IMR-90 (cell line): ENCODE results near the gene AGFG1. TPM values are rescaled to one million over a fixed set of nuclear protein-coding genes. Genes with fewer than 3 reads are reported as not detected.
A peak's percentile ranks its signal among the peaks of the same experiment; 100 is the strongest.
"Not testable (repeated sequence)": the region's sequence is repeated elsewhere in the genome, so short reads cannot be mapped to it uniquely, and the experiment has no call there.

Experiments used
- ATAC-seq: fragments of 200-7000 bp; cut with Tn5 transposase; 2 replicates; pipeline ENCODE4 v1.9.1; 2020; ENCODE audit warnings: low read depth, mild to moderate bottlenecking, moderate library complexity
- BruUV-seq: library from RNA; stranded (reverse); fragments of 400-500 nt; replicated peaks from 2 replicates; lab custom pipeline; 2021; lab: Mats Ljungman, UMichigan
- CTCF ChIA-PET: fragments of 300-600 bp; formaldehyde crosslinking; extraction: SDS; loops from one replicate; lab custom pipeline; 2021; ENCODE audit warnings: antibody characterized with exemption; lab: Yijun Ruan, JAX
- POLR2A ChIA-PET: fragments of 300-600 bp; sonication (Branson Sonifier 250); formaldehyde crosslinking; loops from one replicate; lab custom pipeline; 2022; ENCODE audit warnings: antibody characterized with exemption; ENCODE audit not compliant: unreplicated experiment; lab: Charles Lee
- DNase-seq: peaks from one replicate; pipeline ENCODE4 v3.0.0; 2013
- H2AFZ ChIP-seq: replicated peaks from 2 replicates; pipeline ENCODE3; 2013; ENCODE audit warnings: low read length, mild to moderate bottlenecking; ENCODE audit not compliant: poor library complexity
- H2AK5ac ChIP-seq: 2 replicates; pipeline ENCODE4 v1.6.1; 2013; ENCODE audit warnings: low read depth, low read length, inconsistent platforms
- H2AK9ac ChIP-seq: replicated peaks from 2 replicates; pipeline ENCODE3; 2013; ENCODE audit warnings: mild to moderate bottlenecking, low read depth, low read length, moderate library complexity; ENCODE audit not compliant: poor library complexity
- H2BK120ac ChIP-seq: 2 replicates; pipeline ENCODE4 v1.6.1; 2013; ENCODE audit warnings: low read depth, low read length, inconsistent platforms
- H2BK15ac ChIP-seq: 3 replicates; pipeline ENCODE4 v1.6.1; 2013; ENCODE audit warnings: low read depth, low read length, inconsistent platforms
- H2BK20ac ChIP-seq: 2 replicates; pipeline ENCODE4 v1.6.1; 2013; ENCODE audit warnings: low read depth, mild to moderate bottlenecking, inconsistent platforms, low read length, moderate library complexity
- H2BK5ac ChIP-seq: 2 replicates; pipeline ENCODE4 v1.6.1; 2013; ENCODE audit warnings: mild to moderate bottlenecking, low read depth, low read length, inconsistent platforms; ENCODE audit not compliant: poor library complexity, severe bottlenecking
- H3K14ac ChIP-seq: replicated peaks from 2 replicates; pipeline ENCODE4 v1.6.1; 2013; ENCODE audit warnings: low read depth, low read length, inconsistent platforms
- H3K18ac ChIP-seq: 2 replicates; pipeline ENCODE4 v1.6.1; 2013; ENCODE audit warnings: low read depth, low read length, control low read depth
- H3K23ac ChIP-seq: 2 replicates; pipeline ENCODE4 v1.6.1; 2013; ENCODE audit warnings: low read depth, low read length, inconsistent platforms
- H3K27ac ChIP-seq: 2 replicates; pipeline ENCODE4 v1.5.1; 2013; ENCODE audit warnings: mild to moderate bottlenecking, control low read depth, low read length; ENCODE audit not compliant: insufficient read depth
- H3K27me3 ChIP-seq: 2 replicates; pipeline ENCODE4 v1.6.1; 2013; ENCODE audit warnings: low read length; ENCODE audit not compliant: control insufficient read depth, insufficient read depth
- H3K36me3 ChIP-seq: 2 replicates; pipeline ENCODE4 v1.6.1; 2013; ENCODE audit warnings: low read length, mixed read lengths; ENCODE audit not compliant: control insufficient read depth, insufficient read depth
- H3K4ac ChIP-seq: 2 replicates; pipeline ENCODE4 v1.6.1; 2013; ENCODE audit warnings: low read depth, low read length, inconsistent platforms
- H3K4me1 ChIP-seq: 2 replicates; pipeline ENCODE4 v1.6.1; 2013; ENCODE audit warnings: low read length, mixed read lengths; ENCODE audit not compliant: control insufficient read depth, insufficient read depth
- H3K4me2 ChIP-seq: 2 replicates; pipeline ENCODE4 v1.6.1; 2013; ENCODE audit warnings: low read depth, mild to moderate bottlenecking, control low read depth, low read length, moderate library complexity
- H3K4me3 ChIP-seq: 2 replicates; pipeline ENCODE4 v1.5.1; 2013; ENCODE audit warnings: low read depth, mild to moderate bottlenecking, control low read depth, low read length, moderate library complexity; ENCODE audit not compliant: insufficient read depth
- H3K56ac ChIP-seq: 2 replicates; pipeline ENCODE4 v1.6.1; 2013; ENCODE audit warnings: low read length, inconsistent platforms; ENCODE audit not compliant: insufficient read depth; ENCODE audit errors: extremely low read depth
- H3K79me1 ChIP-seq, 2 experiments: 2 replicates each; pipeline ENCODE4 v1.6.1; 2013; ENCODE audit warnings: low read length in 2 of 2, inconsistent platforms in 1 of 2, low read depth in 1 of 2
- H3K9ac ChIP-seq: 2 replicates; pipeline ENCODE4 v1.6.1; 2013; ENCODE audit warnings: low read depth, low read length, control low read depth
- H3K9me1 ChIP-seq: 2 replicates; pipeline ENCODE4 v1.6.1; 2013; ENCODE audit warnings: low read length, inconsistent platforms; ENCODE audit not compliant: insufficient read depth
- H3K9me3 ChIP-seq: 2 replicates; pipeline ENCODE4 v1.6.1; 2013; ENCODE audit warnings: low read length; ENCODE audit not compliant: control insufficient read depth, insufficient read depth
- H4K20me1 ChIP-seq: 2 replicates; pipeline ENCODE4 v1.6.1; 2013; ENCODE audit warnings: low read length, inconsistent platforms; ENCODE audit not compliant: insufficient read depth
- H4K5ac ChIP-seq: 2 replicates; pipeline ENCODE4 v1.6.1; 2013; ENCODE audit warnings: mild to moderate bottlenecking, low read depth, low read length, control low read depth
- H4K8ac ChIP-seq, 2 experiments: 2 replicates each; pipeline ENCODE4 v1.6.1; 2013; ENCODE audit warnings: low read depth in 2 of 2, low read length in 2 of 2, control low read depth in 1 of 2, inconsistent platforms in 1 of 2
- H4K91ac ChIP-seq: 2 replicates; pipeline ENCODE4 v1.6.1; 2013; ENCODE audit warnings: low read depth, low read length, inconsistent platforms; ENCODE audit not compliant: insufficient read depth
- CEBPB ChIP-seq: IDR thresholded peaks from 2 replicates; pipeline ENCODE4 v1.6.1; 2012; ENCODE audit warnings: low read depth, low read length, improper control_type of control experiment
- CHD1 ChIP-seq: IDR thresholded peaks from 2 replicates; pipeline ENCODE4 v1.6.1; 2012; ENCODE audit warnings: low read depth, low read length, improper control_type of control experiment
- FOS ChIP-seq: fragments of 150-350 bp; IDR thresholded peaks from 2 replicates; pipeline ENCODE4 v1.6.1; 2016; ENCODE audit warnings: low read depth, low read length
- MAFK ChIP-seq: IDR thresholded peaks from 2 replicates; pipeline ENCODE4 v1.6.1; 2012; ENCODE audit warnings: low read depth, low read length, improper control_type of control experiment
- MXI1 ChIP-seq: IDR thresholded peaks from 2 replicates; pipeline ENCODE4 v1.6.1; 2012; ENCODE audit warnings: low read depth, mild to moderate bottlenecking, low read length, moderate library complexity, borderline replicate concordance
- NFE2L2 ChIP-seq: fragments of 150-350 bp; IDR thresholded peaks from 2 replicates; pipeline ENCODE4 v1.6.1; 2016; ENCODE audit warnings: low read depth, mild to moderate bottlenecking, low read length
- USF2 ChIP-seq: fragments of 150-350 bp; IDR thresholded peaks from 2 replicates; pipeline ENCODE4 v1.6.1; 2017; ENCODE audit warnings: mild to moderate bottlenecking, antibody characterized with exemption, low read length, low read depth
- WGBS, 2 experiments: methylation state at CpG; one replicate each; pipeline versions ENCODE4 v1.1.5 to v1.1.7; 2013; ENCODE audit warnings: missing lambda C conversion rate in 2 of 2; ENCODE audit not compliant: insufficient read length in 1 of 2; ENCODE audit errors: extremely low coverage in 2 of 2; 5-methylcytosine and 5-hydroxymethylcytosine counted together
- dilution Hi-C: fragments of 300-500 bp; cut with HindIII; formaldehyde crosslinking; loops from one replicate; pipeline ENCODE4 v1.14.3; 2018; ENCODE audit warnings: low sequenced_read_pairs; ENCODE audit not compliant: unreplicated experiment
- in situ Hi-C: fragments of 300-500 bp; cut with MboI; formaldehyde crosslinking; loops from 3 replicates; pipeline ENCODE4 v1.14.3; 2019; ENCODE audit warnings: low sequenced_read_pairs, inconsistent platforms, mixed read lengths
- intact Hi-C: fragments of 100-400 bp; cut with micrococcal nuclease; formaldehyde crosslinking; loops from 2 replicates; pipeline ENCODE4 v1.10.0; 2022
- polyA plus RNA-seq, 3 experiments: library from polyadenylated mRNA; depleted of rRNA; stranded (reverse); fragments of >200 nt; gene quantifications; 2 replicates each; pipeline ENCODE4 v1.2.3, GENCODE V29; 2012; ENCODE audit warnings: low replicate concordance in 1 of 3
- total RNA-seq: library from RNA; depleted of rRNA; stranded (reverse); fragments of >200 nt; gene quantifications from 2 replicates; pipeline ENCODE4 v1.2.3, GENCODE V29; 2012

Gene AGFG1
- total and polyA plus RNA-seq, 2 of the 4 experiments (the other 2 are of a cell fraction): 58.4 to 126 TPM

GRCh38 chr2:227539465-227539956, 67.6 kb downstream of the AGFG1 start:
- H2BK120ac ChIP-seq: no peak overlapping the region
- no peak for ATAC-seq
- H3K9me3 ChIP-seq: no peaks in the 10 kb centered on the region
- H3K27me3 ChIP-seq: no peaks in the 10 kb centered on the region
- H3K14ac ChIP-seq: no peak overlapping the region
- peaks cover 18% of the 10 kb centered on the region for H3K36me3 ChIP-seq
- H3K4me2 ChIP-seq: no peak overlapping the region
- CTCF ChIA-PET: no interaction called here
- no peak overlapping the region for H3K27ac ChIP-seq
- intact Hi-C loops: no loop called here
- DNase-seq: no peak
- no peak overlapping the region for H3K4me3 ChIP-seq
- no peak overlapping the region for H2AK5ac ChIP-seq
- WGBS, 2 experiments: no CpG with 5 or more reads among the region's 8 CpGs
- no peak overlapping the region for H3K56ac ChIP-seq
- no peak overlapping the region for H2AFZ ChIP-seq
- no peak overlapping the region for H2BK20ac ChIP-seq
- H2BK15ac ChIP-seq: no peak overlapping the region
- no peak overlapping the region for H3K4ac ChIP-seq
- POLR2A ChIA-PET: no interaction called here
- no peaks in the 10 kb centered on the region for H4K20me1 ChIP-seq
- no peak overlapping the region for H3K23ac ChIP-seq
- BruUV-seq: no TSS peak
- H4K5ac ChIP-seq: no peak overlapping the region
- H3K18ac ChIP-seq: no peak overlapping the region
- TF ChIP-seq CHD1: no peak
- TF ChIP-seq FOS: no peak
- no peak for TF ChIP-seq MAFK
- no peak for TF ChIP-seq MXI1
- no peak for TF ChIP-seq NFE2L2
- 0 out of 2 replicates have a peak, but pooled peaks have one; percentile 30 for TF ChIP-seq CEBPB
- no peak for TF ChIP-seq USF2
- no peaks in the 10 kb centered on the region for H3K9me1 ChIP-seq
- H2BK5ac ChIP-seq: no peak overlapping the region
- in situ Hi-C loops: no loop called here
- H3K79me1 ChIP-seq: peaks cover 3 to 6% of the 10 kb centered on the region in 2 experiments; a peak in 3 of 4 replicates
- no peak overlapping the region for H4K91ac ChIP-seq
- H2AK9ac ChIP-seq: no peak overlapping the region
- H3K9ac ChIP-seq: no peak overlapping the region
- dilution Hi-C loops: no loop called here
- no peak overlapping the region for H4K8ac ChIP-seq
- H3K4me1 ChIP-seq: no peaks in the 10 kb centered on the region

GRCh38 chr2:227540352-227540751, 68.4 kb downstream of the AGFG1 start:
- H2AK9ac ChIP-seq, H3K4me2 ChIP-seq, CTCF ChIA-PET, H2BK120ac ChIP-seq, H3K27ac ChIP-seq, in situ Hi-C loops, H4K5ac ChIP-seq, H3K4ac ChIP-seq, H4K8ac ChIP-seq, H3K9me1 ChIP-seq, H2BK20ac ChIP-seq, H2BK15ac ChIP-seq, H3K18ac ChIP-seq, DNase-seq, H3K4me1 ChIP-seq, dilution Hi-C loops, H2AFZ ChIP-seq, H3K9ac ChIP-seq, BruUV-seq, H4K91ac ChIP-seq, H3K27me3 ChIP-seq, H3K9me3 ChIP-seq, intact Hi-C loops, ATAC-seq, H4K20me1 ChIP-seq, H3K4me3 ChIP-seq, H2AK5ac ChIP-seq, POLR2A ChIA-PET, H2BK5ac ChIP-seq, H3K79me1 ChIP-seq, H3K14ac ChIP-seq, H3K23ac ChIP-seq, H3K56ac ChIP-seq: not testable (repeated sequence)
- WGBS, 2 experiments: no CpG with 5 or more reads among the region's 9 CpGs
- H3K36me3 ChIP-seq: peaks cover 15% of the 10 kb centered on the region
